Ovary (tissue), 3 donors: ENCODE measurements around the gene KLF13.

Source experiments
- CTCF ChIP-seq, 3 donors: fragments of 450-650 bp in 2 of 3; fragments of 200-600 bp in 1 of 3; IDR thresholded peaks; one replicate each; pipeline versions ENCODE4 v1.5.1 to v1.8.0; 2016 to 2022; ENCODE audit warnings: antibody characterized with exemption in 3 of 3, mild to moderate bottlenecking in 1 of 3
- EP300 ChIP-seq: sonication (generic); formaldehyde crosslinking; IDR thresholded peaks from one replicate; pipeline ENCODE4 v1.6.1; 2017; ENCODE audit warnings: antibody characterized with exemption
- donor health status: DM: no; HTN: no; CAD: no.

- TF ChIP-seq CTCF (IDR thresholded peaks at IDR 0.05) (no peak), EP300 (no peak)
Observed at GRCh38 chr15:31373970-31374369, 47.3 kb downstream of the KLF13 start.
